IMR-90 (cell line): Measurements from ENCODE around the gene EGFL7. TPM values are rescaled to one million over a fixed set of nuclear protein-coding genes. Genes with fewer than 3 reads are reported as not detected.

Experiments used
- ATAC-seq: fragments of 200-7000 bp; cut with Tn5 transposase; 2 replicates; pipeline ENCODE4 v1.9.1; 2020; ENCODE audit warnings: low read depth, mild to moderate bottlenecking, moderate library complexity
- BruUV-seq: library from RNA; stranded (reverse); fragments of 400-500 nt; replicated peaks from 2 replicates; lab custom pipeline; 2021; lab: Mats Ljungman, UMichigan
- CTCF ChIA-PET: fragments of 300-600 bp; formaldehyde crosslinking; extraction: SDS; loops from one replicate; lab custom pipeline; 2021; ENCODE audit warnings: antibody characterized with exemption; lab: Yijun Ruan, JAX
- POLR2A ChIA-PET: fragments of 300-600 bp; sonication (Branson Sonifier 250); formaldehyde crosslinking; loops from one replicate; lab custom pipeline; 2022; ENCODE audit warnings: antibody characterized with exemption; ENCODE audit not compliant: unreplicated experiment; lab: Charles Lee
- DNase-seq: peaks from one replicate; pipeline ENCODE4 v3.0.0; 2013
- H2AFZ ChIP-seq: replicated peaks from 2 replicates; pipeline ENCODE3; 2013; ENCODE audit warnings: low read length, mild to moderate bottlenecking; ENCODE audit not compliant: poor library complexity
- H2AK5ac ChIP-seq: 2 replicates; pipeline ENCODE4 v1.6.1; 2013; ENCODE audit warnings: low read depth, low read length, inconsistent platforms
- H2AK9ac ChIP-seq: replicated peaks from 2 replicates; pipeline ENCODE3; 2013; ENCODE audit warnings: mild to moderate bottlenecking, low read depth, low read length, moderate library complexity; ENCODE audit not compliant: poor library complexity
- H2BK120ac ChIP-seq: 2 replicates; pipeline ENCODE4 v1.6.1; 2013; ENCODE audit warnings: low read depth, low read length, inconsistent platforms
- H2BK15ac ChIP-seq: 3 replicates; pipeline ENCODE4 v1.6.1; 2013; ENCODE audit warnings: low read depth, low read length, inconsistent platforms
- H2BK20ac ChIP-seq: 2 replicates; pipeline ENCODE4 v1.6.1; 2013; ENCODE audit warnings: low read depth, mild to moderate bottlenecking, inconsistent platforms, low read length, moderate library complexity
- H2BK5ac ChIP-seq: 2 replicates; pipeline ENCODE4 v1.6.1; 2013; ENCODE audit warnings: mild to moderate bottlenecking, low read depth, low read length, inconsistent platforms; ENCODE audit not compliant: poor library complexity, severe bottlenecking
- H3K14ac ChIP-seq: replicated peaks from 2 replicates; pipeline ENCODE4 v1.6.1; 2013; ENCODE audit warnings: low read depth, low read length, inconsistent platforms
- H3K18ac ChIP-seq: 2 replicates; pipeline ENCODE4 v1.6.1; 2013; ENCODE audit warnings: low read depth, low read length, control low read depth
- H3K23ac ChIP-seq: 2 replicates; pipeline ENCODE4 v1.6.1; 2013; ENCODE audit warnings: low read depth, low read length, inconsistent platforms
- H3K27ac ChIP-seq: 2 replicates; pipeline ENCODE4 v1.5.1; 2013; ENCODE audit warnings: mild to moderate bottlenecking, control low read depth, low read length; ENCODE audit not compliant: insufficient read depth
- H3K27me3 ChIP-seq: 2 replicates; pipeline ENCODE4 v1.6.1; 2013; ENCODE audit warnings: low read length; ENCODE audit not compliant: control insufficient read depth, insufficient read depth
- H3K36me3 ChIP-seq: 2 replicates; pipeline ENCODE4 v1.6.1; 2013; ENCODE audit warnings: low read length, mixed read lengths; ENCODE audit not compliant: control insufficient read depth, insufficient read depth
- H3K4ac ChIP-seq: 2 replicates; pipeline ENCODE4 v1.6.1; 2013; ENCODE audit warnings: low read depth, low read length, inconsistent platforms
- H3K4me1 ChIP-seq: 2 replicates; pipeline ENCODE4 v1.6.1; 2013; ENCODE audit warnings: low read length, mixed read lengths; ENCODE audit not compliant: control insufficient read depth, insufficient read depth
- H3K4me2 ChIP-seq: 2 replicates; pipeline ENCODE4 v1.6.1; 2013; ENCODE audit warnings: low read depth, mild to moderate bottlenecking, control low read depth, low read length, moderate library complexity
- H3K4me3 ChIP-seq: 2 replicates; pipeline ENCODE4 v1.5.1; 2013; ENCODE audit warnings: low read depth, mild to moderate bottlenecking, control low read depth, low read length, moderate library complexity; ENCODE audit not compliant: insufficient read depth
- H3K56ac ChIP-seq: 2 replicates; pipeline ENCODE4 v1.6.1; 2013; ENCODE audit warnings: low read length, inconsistent platforms; ENCODE audit not compliant: insufficient read depth; ENCODE audit errors: extremely low read depth
- H3K79me1 ChIP-seq, 2 experiments: 2 replicates each; pipeline ENCODE4 v1.6.1; 2013; ENCODE audit warnings: low read length in 2 of 2, inconsistent platforms in 1 of 2, low read depth in 1 of 2
- H3K9ac ChIP-seq: 2 replicates; pipeline ENCODE4 v1.6.1; 2013; ENCODE audit warnings: low read depth, low read length, control low read depth
- H3K9me1 ChIP-seq: 2 replicates; pipeline ENCODE4 v1.6.1; 2013; ENCODE audit warnings: low read length, inconsistent platforms; ENCODE audit not compliant: insufficient read depth
- H3K9me3 ChIP-seq: 2 replicates; pipeline ENCODE4 v1.6.1; 2013; ENCODE audit warnings: low read length; ENCODE audit not compliant: control insufficient read depth, insufficient read depth
- H4K20me1 ChIP-seq: 2 replicates; pipeline ENCODE4 v1.6.1; 2013; ENCODE audit warnings: low read length, inconsistent platforms; ENCODE audit not compliant: insufficient read depth
- H4K5ac ChIP-seq: 2 replicates; pipeline ENCODE4 v1.6.1; 2013; ENCODE audit warnings: mild to moderate bottlenecking, low read depth, low read length, control low read depth
- H4K8ac ChIP-seq, 2 experiments: 2 replicates each; pipeline ENCODE4 v1.6.1; 2013; ENCODE audit warnings: low read depth in 2 of 2, low read length in 2 of 2, control low read depth in 1 of 2, inconsistent platforms in 1 of 2
- H4K91ac ChIP-seq: 2 replicates; pipeline ENCODE4 v1.6.1; 2013; ENCODE audit warnings: low read depth, low read length, inconsistent platforms; ENCODE audit not compliant: insufficient read depth
- CEBPB ChIP-seq: IDR thresholded peaks from 2 replicates; pipeline ENCODE4 v1.6.1; 2012; ENCODE audit warnings: low read depth, low read length, improper control_type of control experiment
- WGBS, 2 experiments: methylation state at CpG; one replicate each; pipeline versions ENCODE4 v1.1.5 to v1.1.7; 2013; ENCODE audit warnings: missing lambda C conversion rate in 2 of 2; ENCODE audit not compliant: insufficient read length in 1 of 2; ENCODE audit errors: extremely low coverage in 2 of 2; 5-methylcytosine and 5-hydroxymethylcytosine counted together
- dilution Hi-C: fragments of 300-500 bp; cut with HindIII; formaldehyde crosslinking; loops from one replicate; pipeline ENCODE4 v1.14.3; 2018; ENCODE audit warnings: low sequenced_read_pairs; ENCODE audit not compliant: unreplicated experiment
- in situ Hi-C: fragments of 300-500 bp; cut with MboI; formaldehyde crosslinking; loops from 3 replicates; pipeline ENCODE4 v1.14.3; 2019; ENCODE audit warnings: low sequenced_read_pairs, inconsistent platforms, mixed read lengths
- intact Hi-C: fragments of 100-400 bp; cut with micrococcal nuclease; formaldehyde crosslinking; loops from 2 replicates; pipeline ENCODE4 v1.10.0; 2022
- polyA plus RNA-seq, 3 experiments: library from polyadenylated mRNA; depleted of rRNA; stranded (reverse); fragments of >200 nt; gene quantifications; 2 replicates each; pipeline ENCODE4 v1.2.3, GENCODE V29; 2012; ENCODE audit warnings: low replicate concordance in 1 of 3
- total RNA-seq: library from RNA; depleted of rRNA; stranded (reverse); fragments of >200 nt; gene quantifications from 2 replicates; pipeline ENCODE4 v1.2.3, GENCODE V29; 2012
- TF ChIP-seq, protein P1 (sequence below): fragments of 150-350 bp; IDR thresholded peaks from 2 replicates; pipeline ENCODE4 v1.6.1; 2017; ENCODE audit warnings: mild to moderate bottlenecking, antibody characterized with exemption, low read length, low read depth

EGFL7 gene
- total and polyA plus RNA-seq, 2 of the 4 experiments (the other 2 are of a cell fraction): 2.2 to 10.4 TPM

DNA sequence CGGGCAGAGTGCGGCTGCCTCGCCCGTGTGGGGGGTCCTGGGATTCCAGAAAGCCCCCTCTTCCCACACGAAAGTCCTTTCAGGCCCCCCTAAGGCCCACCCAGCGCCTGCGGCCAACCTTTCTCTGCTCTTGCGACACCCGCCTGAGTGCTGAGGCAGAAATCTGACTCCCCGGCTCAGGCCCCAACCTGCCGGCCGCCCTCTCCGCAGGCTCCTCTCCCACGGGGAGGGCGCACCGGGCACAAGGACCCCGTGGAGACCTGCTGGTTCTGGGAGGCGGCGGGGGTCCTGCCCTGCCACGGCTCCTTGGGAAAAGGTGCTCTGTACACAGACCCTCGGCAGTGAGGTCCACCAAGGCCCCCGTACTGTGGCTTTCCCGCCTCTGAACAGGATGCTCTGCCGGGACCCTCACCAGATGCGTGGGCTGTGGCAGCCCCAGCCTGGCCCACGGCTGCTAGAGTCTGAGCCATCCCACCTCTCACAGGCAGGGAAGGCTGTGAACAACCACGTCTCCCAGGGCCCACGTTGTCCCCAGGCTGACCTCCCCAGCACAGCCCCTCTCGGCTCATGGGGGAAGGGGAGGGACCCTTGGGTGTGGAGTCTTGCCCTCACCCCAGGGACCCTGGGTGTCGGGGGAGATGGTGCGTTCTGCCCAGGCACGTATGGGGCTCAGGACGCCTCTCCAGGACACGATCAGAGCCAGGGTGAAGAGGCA, 41.5 kb upstream of the EGFL7 start:
- Histone ChIP-seq H3K9me3 (no peaks in the 10 kb centered on the region), H2AK5ac (peak overlapping the region; percentile 84), H3K14ac (no peak overlapping the region), H3K4me2 (no peak overlapping the region), H2AFZ (peak overlapping the region; percentile 32), H4K5ac (no peak overlapping the region), H4K8ac (no peak overlapping the region), H3K9ac (no peak overlapping the region), H2BK5ac (no peak overlapping the region), H3K4ac (no peak overlapping the region; the same call in 1 of the 2 replicates), H3K36me3 (no peaks in the 10 kb centered on the region), H3K4me1 (peaks cover 12% of the 10 kb centered on the region; the same call in 1 of the 2 replicates), H2BK20ac (no peak overlapping the region), H2BK15ac (no peak overlapping the region), H4K20me1 (no peaks in the 10 kb centered on the region), H3K79me1 (no peaks in the 10 kb centered on the region), H3K18ac (no peak overlapping the region), H3K23ac (no peak overlapping the region), H3K4me3 (no peak overlapping the region), H3K27me3 (no peaks in the 10 kb centered on the region), H3K56ac (no peak overlapping the region), H4K91ac (no peak overlapping the region), H2AK9ac (no peak overlapping the region), H2BK120ac (no peak overlapping the region), H3K27ac (no peak overlapping the region), H3K9me1 (no peaks in the 10 kb centered on the region)
- CTCF ChIA-PET: no interaction called here
- no TSS peak for BruUV-seq
- WGBS, 2 experiments: 70% methylated on average over 4 of the region's 34 CpGs; no CpG with 5 or more reads in 1 of the 2 experiments
- ATAC-seq (no peak), DNase-seq (no peak)
- TF ChIP-seq, protein P1, sequence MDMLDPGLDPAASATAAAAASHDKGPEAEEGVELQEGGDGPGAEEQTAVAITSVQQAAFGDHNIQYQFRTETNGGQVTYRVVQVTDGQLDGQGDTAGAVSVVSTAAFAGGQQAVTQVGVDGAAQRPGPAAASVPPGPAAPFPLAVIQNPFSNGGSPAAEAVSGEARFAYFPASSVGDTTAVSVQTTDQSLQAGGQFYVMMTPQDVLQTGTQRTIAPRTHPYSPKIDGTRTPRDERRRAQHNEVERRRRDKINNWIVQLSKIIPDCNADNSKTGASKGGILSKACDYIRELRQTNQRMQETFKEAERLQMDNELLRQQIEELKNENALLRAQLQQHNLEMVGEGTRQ: no peak
- TF ChIP-seq CEBPB: peak; percentile 68
- dilution Hi-C loops (no loop called here), in situ Hi-C loops (no loop called here), intact Hi-C loops (no loop called here)
- POLR2A ChIA-PET: no interaction called here
